CD4-positive, CD25-positive, alpha-beta regulatory T cell (primary cell): ENCODE data around the gene ADAP1. TPM values are rescaled to one million over a fixed set of nuclear protein-coding genes. Genes with fewer than 3 reads are reported as not detected.
"Not testable (repeated sequence)": the region's sequence is repeated elsewhere in the genome, so short reads cannot be mapped to it uniquely, and the experiment has no call there.

Experiments used
- ATAC-seq, 2 donors: fragments of 150-1000 bp; cut with Tn5 transposase; one replicate each; pipeline ENCODE4 v1.10.0; 2021; ENCODE audit warnings: low read depth in 2 of 2, moderate number of reproducible peaks in 2 of 2, moderate library complexity in 1 of 2
- DNase-seq, 3 donors: peaks; one replicate each; pipeline versions ENCODE4 v3.0.0 to v3.0.0-alpha.2; 2012 to 2022; ENCODE audit warnings: mixed read lengths in 1 of 3
- H3K27ac ChIP-seq: one replicate; pipeline ENCODE4 v1.7.0; 2013; ENCODE audit warnings: mild to moderate bottlenecking, low read length; ENCODE audit not compliant: insufficient read depth, poor library complexity, severe bottlenecking
- H3K27me3 ChIP-seq: one replicate; pipeline ENCODE4 v1.7.0; 2013; ENCODE audit warnings: low read length; ENCODE audit not compliant: control insufficient read depth, insufficient read depth
- H3K36me3 ChIP-seq: one replicate; pipeline ENCODE4 v1.7.0; 2013; ENCODE audit warnings: mild to moderate bottlenecking, low read length, moderate library complexity; ENCODE audit not compliant: control insufficient read depth, insufficient read depth
- H3K4me1 ChIP-seq: 2 replicates; pipeline ENCODE4 v1.7.0; 2013; ENCODE audit warnings: mild to moderate bottlenecking, low read length; ENCODE audit not compliant: insufficient read depth, control insufficient read depth, poor library complexity, severe bottlenecking
- H3K4me3 ChIP-seq: one replicate; pipeline ENCODE4 v1.7.0; 2013; ENCODE audit warnings: low read depth, mild to moderate bottlenecking, low read length, moderate library complexity
- H3K9me3 ChIP-seq, 2 experiments: 1 replicate in 1 of 2; 2 replicates in 1 of 2; pipeline ENCODE4 v1.7.0; 2013; ENCODE audit warnings: low read length in 2 of 2, mild to moderate bottlenecking in 1 of 2, moderate library complexity in 1 of 2; ENCODE audit not compliant: control insufficient read depth in 2 of 2
- H3K27ac Mint-ChIP-seq, 3 donors: one replicate each; pipeline ENCODE4 v1.8.0; 2020 to 2022; ENCODE audit warnings: mild to moderate bottlenecking in 3 of 3, mixed read lengths in 3 of 3, moderate library complexity in 2 of 3
- H3K27me3 Mint-ChIP-seq: one replicate; pipeline ENCODE4 v1.8.0; 2022; ENCODE audit warnings: mild to moderate bottlenecking, mixed read lengths
- H3K36me3 Mint-ChIP-seq: one replicate; pipeline ENCODE4 v1.8.0; 2020; ENCODE audit warnings: mixed read lengths
- H3K4me1 Mint-ChIP-seq, 4 donors: one replicate each; pipeline ENCODE4 v1.8.0; 2020 to 2022; ENCODE audit warnings: mixed read lengths in 4 of 4, mild to moderate bottlenecking in 1 of 4
- H3K4me3 Mint-ChIP-seq, 4 donors: one replicate each; pipeline ENCODE4 v1.8.0; 2020 to 2022; ENCODE audit warnings: mild to moderate bottlenecking in 4 of 4, mixed read lengths in 4 of 4, moderate library complexity in 3 of 4
- H3K9me3 Mint-ChIP-seq, 7 donors: one replicate each; pipeline ENCODE4 v1.8.0; 2020 to 2022; ENCODE audit warnings: mixed read lengths in 7 of 7, mild to moderate bottlenecking in 3 of 7, moderate library complexity in 2 of 7
- polyA plus RNA-seq, 4 donors: library from polyadenylated mRNA; unstranded; fragments of 300-500 nt; fragmentation: Illumina TruSeq; gene quantifications; one replicate each; pipeline ENCODE4 v1.2.3, GENCODE V29; 2021
- total RNA-seq: library from RNA; stranded (reverse); gene quantifications from one replicate; pipeline ENCODE4 v1.2.3, GENCODE V29; 2022

The ADAP1 gene
- total and polyA plus RNA-seq, 5 donors from 2014 or later, result 2.9 to 8.8 (median 5.5) TPM

GRCh38 chr7:909358-910329 lies 44.8 kb downstream of the ADAP1 start:
- H3K27ac ChIP-seq, result no peak overlapping the region
- no peak overlapping the region for H3K4me3 ChIP-seq
- H3K9me3 ChIP-seq, result no peaks in the 10 kb centered on the region
- Mint-ChIP-seq H3K4me3 (peak overlapping the region in 3 of 4 donors; percentile 73 to 77 (median 74)), H3K27me3 (peaks cover 10% of the 10 kb centered on the region), H3K4me1 (peaks cover 0 to 13% (median 3%) of the 10 kb centered on the region in 4 donors), H3K9me3 (no peaks in the 10 kb centered on the region), H3K36me3 (no peaks in the 10 kb centered on the region), H3K27ac (peak overlapping the region in 2 of 3 donors; percentile 67 to 81)
- no peaks in the 10 kb centered on the region for H3K27me3 ChIP-seq
- peak; percentile 15 to 23 for ATAC-seq
- H3K4me1 ChIP-seq, result peaks cover 15% of the 10 kb centered on the region
- H3K36me3 ChIP-seq, result no peaks in the 10 kb centered on the region
- peak in 1 of 3 donors; percentile 18 for DNase-seq

GRCh38 chr7:908591-909357 lies 45.7 kb downstream of the ADAP1 start:
- not testable (repeated sequence) for H3K4me3 ChIP-seq, H3K36me3 ChIP-seq, H3K9me3 ChIP-seq, H3K27ac ChIP-seq, H3K27me3 ChIP-seq, H3K9me3 Mint-ChIP-seq, H3K36me3 Mint-ChIP-seq
- peak; percentile 50 to 81 for ATAC-seq
- peaks cover 15% of the 10 kb centered on the region for H3K4me1 ChIP-seq
- H3K27ac Mint-ChIP-seq, result peak overlapping the region in 1 of 3 donors; percentile 26
- peaks cover 10% of the 10 kb centered on the region for H3K27me3 Mint-ChIP-seq
- DNase-seq, result peak; percentile 35 to 59 (median 59)
- peaks cover 0 to 13% (median 3%) of the 10 kb centered on the region in 4 donors for H3K4me1 Mint-ChIP-seq
- peak overlapping the region in 1 of 4 donors; percentile 28 for H3K4me3 Mint-ChIP-seq

GRCh38 chr7:908159-908581 lies 46.3 kb downstream of the ADAP1 start:
- H3K9me3 ChIP-seq, result no peaks in the 10 kb centered on the region
- no peaks in the 10 kb centered on the region for H3K9me3 Mint-ChIP-seq
- no peak overlapping the region for H3K4me3 ChIP-seq
- ATAC-seq, result no peak
- DNase-seq, result peak in 1 of 3 donors; percentile 30
- H3K27ac ChIP-seq, result no peak overlapping the region
- H3K36me3 Mint-ChIP-seq, result no peaks in the 10 kb centered on the region
- peak overlapping the region in 1 of 4 donors; percentile 28 for H3K4me3 Mint-ChIP-seq
- peaks cover 0 to 13% (median 3%) of the 10 kb centered on the region in 4 donors for H3K4me1 Mint-ChIP-seq
- H3K4me1 ChIP-seq, result peaks cover 15% of the 10 kb centered on the region
- H3K27ac Mint-ChIP-seq, result peak overlapping the region in 1 of 3 donors; percentile 26
- no peaks in the 10 kb centered on the region for H3K36me3 ChIP-seq
- H3K27me3 Mint-ChIP-seq, result peaks cover 7% of the 10 kb centered on the region
- H3K27me3 ChIP-seq, result no peaks in the 10 kb centered on the region

- Mint-ChIP-seq H3K36me3 (peaks cover 4% of the 10 kb centered on the region), H3K27me3 (peaks cover 5% of the 10 kb centered on the region), H3K4me1 (peaks cover 0 to 13% (median 3%) of the 10 kb centered on the region in 4 donors), H3K27ac (no peak overlapping the region), H3K4me3 (no peak overlapping the region), H3K9me3 (peaks cover 0 to 4% (median 0%) of the 10 kb centered on the region in 7 donors)
- H3K4me3 ChIP-seq, result no peak overlapping the region
- no peak overlapping the region for H3K27ac ChIP-seq
- DNase-seq (peak in 2 of 3 donors; percentile 33 to 39), ATAC-seq (no peak)
- no peaks in the 10 kb centered on the region for H3K36me3 ChIP-seq
- no peaks in the 10 kb centered on the region for H3K27me3 ChIP-seq
- H3K4me1 ChIP-seq, result peaks cover 15% of the 10 kb centered on the region
- no peaks in the 10 kb centered on the region for H3K9me3 ChIP-seq
Observed at GRCh38 chr7:907158-907980, 47.1 kb downstream of the ADAP1 start.

GRCh38 chr7:906776-907157 lies 47.7 kb downstream of the ADAP1 start:
- DNase-seq (peak in 1 of 3 donors; percentile 52), ATAC-seq (no peak)
- H3K36me3 Mint-ChIP-seq, result peaks cover 4% of the 10 kb centered on the region
- no peak overlapping the region for H3K4me3 Mint-ChIP-seq
- H3K36me3 ChIP-seq, result no peaks in the 10 kb centered on the region
- H3K9me3 Mint-ChIP-seq, result peaks cover 0 to 4% (median 0%) of the 10 kb centered on the region in 7 donors
- H3K4me3 ChIP-seq, result no peak overlapping the region
- H3K9me3 ChIP-seq, result no peaks in the 10 kb centered on the region
- no peak overlapping the region for H3K27ac ChIP-seq
- H3K27ac Mint-ChIP-seq, result no peak overlapping the region
- peaks cover 0 to 13% (median 3%) of the 10 kb centered on the region in 4 donors for H3K4me1 Mint-ChIP-seq
- peaks cover 5% of the 10 kb centered on the region for H3K27me3 Mint-ChIP-seq
- no peaks in the 10 kb centered on the region for H3K27me3 ChIP-seq
- peaks cover 15% of the 10 kb centered on the region for H3K4me1 ChIP-seq

GRCh38 chr7:904847-905246 lies 49.6 kb downstream of the ADAP1 start:
- Mint-ChIP-seq H3K36me3 (peaks cover 4% of the 10 kb centered on the region), H3K4me1 (peaks cover 0 to 8% (median under 1%) of the 10 kb centered on the region in 4 donors), H3K4me3 (no peak overlapping the region), H3K9me3 (peaks cover 0 to 4% (median 0%) of the 10 kb centered on the region in 7 donors), H3K27ac (no peak overlapping the region), H3K27me3 (no peaks in the 10 kb centered on the region)
- Histone ChIP-seq H3K9me3 (no peaks in the 10 kb centered on the region), H3K4me3 (no peak overlapping the region), H3K27ac (no peak overlapping the region), H3K27me3 (no peaks in the 10 kb centered on the region), H3K4me1 (peaks cover 13% of the 10 kb centered on the region), H3K36me3 (no peaks in the 10 kb centered on the region)
- DNase-seq (no peak), ATAC-seq (no peak)
